Measurements from ENCODE around the gene TMEM208. TPM values are rescaled to one million over a fixed set of nuclear protein-coding genes. Genes with fewer than 3 reads are reported as not detected.
A peak's percentile ranks its signal among the peaks of the same experiment; 100 is the strongest.

TMEM208 gene
- total and polyA plus RNA-seq, 4 donors = 22.1 to 196 (median 93.8) TPM

- TF ChIP-seq, protein P1, sequence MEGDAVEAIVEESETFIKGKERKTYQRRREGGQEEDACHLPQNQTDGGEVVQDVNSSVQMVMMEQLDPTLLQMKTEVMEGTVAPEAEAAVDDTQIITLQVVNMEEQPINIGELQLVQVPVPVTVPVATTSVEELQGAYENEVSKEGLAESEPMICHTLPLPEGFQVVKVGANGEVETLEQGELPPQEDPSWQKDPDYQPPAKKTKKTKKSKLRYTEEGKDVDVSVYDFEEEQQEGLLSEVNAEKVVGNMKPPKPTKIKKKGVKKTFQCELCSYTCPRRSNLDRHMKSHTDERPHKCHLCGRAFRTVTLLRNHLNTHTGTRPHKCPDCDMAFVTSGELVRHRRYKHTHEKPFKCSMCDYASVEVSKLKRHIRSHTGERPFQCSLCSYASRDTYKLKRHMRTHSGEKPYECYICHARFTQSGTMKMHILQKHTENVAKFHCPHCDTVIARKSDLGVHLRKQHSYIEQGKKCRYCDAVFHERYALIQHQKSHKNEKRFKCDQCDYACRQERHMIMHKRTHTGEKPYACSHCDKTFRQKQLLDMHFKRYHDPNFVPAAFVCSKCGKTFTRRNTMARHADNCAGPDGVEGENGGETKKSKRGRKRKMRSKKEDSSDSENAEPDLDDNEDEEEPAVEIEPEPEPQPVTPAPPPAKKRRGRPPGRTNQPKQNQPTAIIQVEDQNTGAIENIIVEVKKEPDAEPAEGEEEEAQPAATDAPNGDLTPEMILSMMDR (IDR thresholded peaks at IDR 0.05; ENCODE audit: control extremely low read depth, extremely low read depth) = no peak
- DNase-seq (no peak), ATAC-seq (ENCODE audit: insufficient read depth, low FRiP score) (no peak)
- Histone ChIP-seq H3K4me3 (peak overlapping the region; percentile 98), H3K9me3 (ENCODE audit: control insufficient read depth in 4 of 4, insufficient read depth in 3 of 4, low read length in 3 of 4) (no peaks in the 10 kb centered on the region), H3K36me3 (ENCODE audit: control insufficient read depth in 4 of 4, insufficient read depth in 4 of 4, low read length in 4 of 4) (peaks cover 19 to 39% (median 27%) of the 10 kb centered on the region in 4 donors), H3K27ac (ENCODE audit: low read depth in 1 of 2, low read length in 1 of 2) (peak overlapping the region; percentile 39 to 82), H3K27me3 (ENCODE audit: control insufficient read depth in 3 of 3, insufficient read depth in 3 of 3, low read length in 2 of 3) (no peaks in the 10 kb centered on the region), H3K9ac (ENCODE audit: insufficient read depth in 1 of 2, low read length in 2 of 2) (peak overlapping the region; percentile 40 to 61), H3K4me1 (ENCODE audit: control insufficient read depth in 5 of 5, insufficient read depth in 5 of 5, low read length in 5 of 5) (peaks cover 8 to 23% (median 17%) of the 10 kb centered on the region in 5 donors)
- 25 to 29% methylated on average over 17 of the region's 17 CpGs for WGBS, 2 donors
These were observed 34.1 kb upstream of the TMEM208 start for GRCh38 chr16:67192781-67193361.

DNA sequence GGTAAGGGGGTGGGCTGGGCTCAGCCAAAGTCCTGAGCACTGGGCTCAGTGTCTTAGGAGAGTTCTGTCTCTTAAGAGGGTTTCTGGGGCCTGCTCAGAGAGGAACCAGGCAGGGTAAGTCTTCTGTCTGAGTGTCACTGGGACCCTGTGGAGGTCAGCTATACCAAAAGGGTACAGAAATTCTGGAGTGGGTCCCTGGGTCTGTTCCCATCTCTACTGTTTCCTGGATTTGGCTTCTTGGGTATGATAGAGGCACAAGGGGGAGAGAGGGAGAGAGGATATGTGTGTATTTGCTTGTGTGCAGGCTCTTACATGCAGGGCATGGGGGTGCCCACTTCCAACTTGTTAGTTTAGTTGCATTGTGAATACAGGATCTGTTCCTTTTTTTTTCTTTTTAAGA is 33.4 kb upstream of the TMEM208 start:
- Histone ChIP-seq H3K4me3 (no peak overlapping the region), H3K9ac (ENCODE audit: insufficient read depth in 1 of 2, low read length in 2 of 2) (no peak overlapping the region), H3K27ac (ENCODE audit: low read depth in 1 of 2, low read length in 1 of 2) (no peak overlapping the region), H3K36me3 (ENCODE audit: control insufficient read depth in 4 of 4, insufficient read depth in 4 of 4, low read length in 4 of 4) (peaks cover 21 to 44% (median 31%) of the 10 kb centered on the region in 4 donors), H3K27me3 (ENCODE audit: control insufficient read depth in 3 of 3, insufficient read depth in 3 of 3, low read length in 2 of 3) (no peaks in the 10 kb centered on the region), H3K4me1 (ENCODE audit: control insufficient read depth in 5 of 5, insufficient read depth in 5 of 5, low read length in 5 of 5) (peaks cover 8 to 29% (median 17%) of the 10 kb centered on the region in 5 donors), H3K9me3 (ENCODE audit: control insufficient read depth in 4 of 4, insufficient read depth in 3 of 4, low read length in 3 of 4) (no peaks in the 10 kb centered on the region)
- DNase-seq = no peak
- no peak for ATAC-seq (ENCODE audit: insufficient read depth, low FRiP score)
- TF ChIP-seq, protein P1 (IDR thresholded peaks at IDR 0.05; ENCODE audit: control extremely low read depth, extremely low read depth) = no peak

- Histone ChIP-seq H3K9ac (ENCODE audit: insufficient read depth in 1 of 2, low read length in 2 of 2) (no peak overlapping the region), H3K36me3 (ENCODE audit: control insufficient read depth in 4 of 4, insufficient read depth in 4 of 4, low read length in 4 of 4) (peaks cover 21 to 44% (median 31%) of the 10 kb centered on the region in 4 donors), H3K9me3 (ENCODE audit: control insufficient read depth in 4 of 4, insufficient read depth in 3 of 4, low read length in 3 of 4) (no peaks in the 10 kb centered on the region), H3K4me1 (ENCODE audit: control insufficient read depth in 5 of 5, insufficient read depth in 5 of 5, low read length in 5 of 5) (peaks cover 8 to 30% (median 13%) of the 10 kb centered on the region in 5 donors), H3K4me3 (no peak overlapping the region), H3K27ac (ENCODE audit: low read depth in 1 of 2, low read length in 1 of 2) (no peak overlapping the region), H3K27me3 (ENCODE audit: control insufficient read depth in 3 of 3, insufficient read depth in 3 of 3, low read length in 2 of 3) (no peaks in the 10 kb centered on the region)
- ATAC-seq (ENCODE audit: insufficient read depth, low FRiP score) (no peak), DNase-seq (no peak)
- 91 to 95% methylated on average over 6 of the region's 6 CpGs for WGBS, 2 donors
- TF ChIP-seq, protein P1 (IDR thresholded peaks at IDR 0.05; ENCODE audit: control extremely low read depth, extremely low read depth) = no peak
These were observed 32.7 kb upstream of the TMEM208 start for GRCh38 chr16:67194260-67194659.

DNA sequence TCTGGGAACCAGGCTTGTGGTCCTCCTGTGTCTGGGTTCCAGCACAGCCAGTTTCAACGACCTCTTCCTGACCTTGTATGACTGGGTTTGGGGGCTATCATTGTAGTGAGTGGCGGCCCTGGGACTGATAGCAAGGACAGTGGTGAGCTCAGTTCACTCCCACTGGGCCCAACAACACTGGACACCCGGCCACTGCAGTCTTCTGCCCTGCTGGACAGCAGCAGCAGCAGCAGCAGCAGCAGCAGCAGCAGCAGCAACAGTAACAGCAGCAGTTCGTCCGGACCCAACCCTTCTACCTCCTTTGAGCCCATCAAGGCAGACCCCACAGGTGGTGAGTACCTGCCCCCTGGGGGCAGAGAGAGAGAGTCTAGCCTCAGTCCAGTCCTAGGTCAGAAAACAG is 31.3 kb upstream of the TMEM208 start:
- TF ChIP-seq, protein P1 (IDR thresholded peaks at IDR 0.05; ENCODE audit: control extremely low read depth, extremely low read depth) = no peak
- Histone ChIP-seq H3K27ac (ENCODE audit: low read depth in 1 of 2, low read length in 1 of 2) (no peak overlapping the region), H3K4me3 (no peak overlapping the region), H3K9ac (ENCODE audit: insufficient read depth in 1 of 2, low read length in 2 of 2) (no peak overlapping the region), H3K27me3 (ENCODE audit: control insufficient read depth in 3 of 3, insufficient read depth in 3 of 3, low read length in 2 of 3) (no peaks in the 10 kb centered on the region), H3K36me3 (ENCODE audit: control insufficient read depth in 4 of 4, insufficient read depth in 4 of 4, low read length in 4 of 4) (peaks cover 21 to 51% (median 31%) of the 10 kb centered on the region in 4 donors), H3K4me1 (ENCODE audit: control insufficient read depth in 5 of 5, insufficient read depth in 5 of 5, low read length in 5 of 5) (peaks cover 8 to 30% (median 13%) of the 10 kb centered on the region in 5 donors), H3K9me3 (ENCODE audit: control insufficient read depth in 4 of 4, insufficient read depth in 3 of 4, low read length in 3 of 4) (no peaks in the 10 kb centered on the region)
- ATAC-seq (ENCODE audit: insufficient read depth, low FRiP score) (no peak), DNase-seq (no peak)
- WGBS, 2 donors = 85 to 98% methylated on average over 5 of the region's 5 CpGs

All from lung (tissue), 12 donors.